ENCODE results near the gene STN1.
"Not testable (repeated sequence)": the region's sequence is repeated elsewhere in the genome, so short reads cannot be mapped to it uniquely, and the experiment has no call there.

The STN1 gene

GRCh38 chr10:103847346-103847745, 70.6 kb downstream of the STN1 start:
- peaks cover 33% of the 10 kb centered on the region for H3K27me3 Mint-ChIP-seq (ENCODE audit: low read depth)

GRCh38 chr10:103845972-103846371, 72.0 kb downstream of the STN1 start:
- no peak for DNase-seq (ENCODE audit: low spot score)
- H3K36me3 Mint-ChIP-seq (ENCODE audit: low read depth) = no peaks in the 10 kb centered on the region
- H3K4me3 Mint-ChIP-seq = peak overlapping the region; percentile 70
- peak overlapping the region; percentile 74 for H3K27ac Mint-ChIP-seq
- peaks cover 23% of the 10 kb centered on the region for H3K27me3 Mint-ChIP-seq (ENCODE audit: low read depth)
- H3K4me1 Mint-ChIP-seq (ENCODE audit: low read depth) = peaks cover 26% of the 10 kb centered on the region
- H3K9me3 Mint-ChIP-seq = no peaks in the 10 kb centered on the region

More at GRCh38 chr10:103847346-103847745, 70.6 kb downstream of the STN1 start:
- Mint-ChIP-seq H3K4me3 (no peak overlapping the region), H3K9me3 (no peaks in the 10 kb centered on the region), H3K4me1 (ENCODE audit: low read depth) (peaks cover 26% of the 10 kb centered on the region), H3K27ac (no peak overlapping the region), H3K36me3 (ENCODE audit: low read depth) (no peaks in the 10 kb centered on the region)
- no peak for DNase-seq (ENCODE audit: low spot score)

GRCh38 chr10:103845346-103845745, 72.6 kb downstream of the STN1 start:
- not testable (repeated sequence) for H3K36me3 Mint-ChIP-seq (ENCODE audit: low read depth); H3K9me3 Mint-ChIP-seq; DNase-seq (ENCODE audit: low spot score)
- H3K27me3 Mint-ChIP-seq (ENCODE audit: low read depth) = peaks cover 16% of the 10 kb centered on the region
- peak overlapping the region; percentile 74 for H3K27ac Mint-ChIP-seq
- H3K4me3 Mint-ChIP-seq = peak overlapping the region; percentile 70
- H3K4me1 Mint-ChIP-seq (ENCODE audit: low read depth) = peaks cover 26% of the 10 kb centered on the region

GRCh38 chr10:103843854-103844570, 74.0 kb downstream of the STN1 start:
- Mint-ChIP-seq H3K27me3 (ENCODE audit: low read depth) (peaks cover 6% of the 10 kb centered on the region), H3K9me3 (no peaks in the 10 kb centered on the region), H3K4me3 (no peak overlapping the region), H3K36me3 (ENCODE audit: low read depth) (no peaks in the 10 kb centered on the region), H3K27ac (no peak overlapping the region), H3K4me1 (ENCODE audit: low read depth) (peaks cover 26% of the 10 kb centered on the region)
- DNase-seq (ENCODE audit: low spot score) = no peak

- Mint-ChIP-seq H3K27ac (no peak overlapping the region), H3K27me3 (ENCODE audit: low read depth) (peaks cover 3% of the 10 kb centered on the region), H3K9me3 (no peaks in the 10 kb centered on the region), H3K4me3 (no peak overlapping the region), H3K4me1 (ENCODE audit: low read depth) (peaks cover 23% of the 10 kb centered on the region), H3K36me3 (ENCODE audit: low read depth) (no peaks in the 10 kb centered on the region)
- DNase-seq (ENCODE audit: low spot score) = no peak
Observed at GRCh38 chr10:103843045-103843444, 74.9 kb downstream of the STN1 start.

GRCh38 chr10:103842605-103843004, 75.4 kb downstream of the STN1 start:
- Mint-ChIP-seq H3K4me3 (no peak overlapping the region), H3K9me3 (no peaks in the 10 kb centered on the region), H3K4me1 (ENCODE audit: low read depth) (peaks cover 19% of the 10 kb centered on the region), H3K27ac (no peak overlapping the region), H3K27me3 (ENCODE audit: low read depth) (peaks cover 3% of the 10 kb centered on the region), H3K36me3 (ENCODE audit: low read depth) (no peaks in the 10 kb centered on the region)
- DNase-seq (ENCODE audit: low spot score) = no peak

- Mint-ChIP-seq H3K27ac (no peak overlapping the region), H3K36me3 (ENCODE audit: low read depth) (no peaks in the 10 kb centered on the region), H3K4me1 (ENCODE audit: low read depth) (peaks cover 15% of the 10 kb centered on the region), H3K27me3 (ENCODE audit: low read depth) (peaks cover 3% of the 10 kb centered on the region), H3K9me3 (no peaks in the 10 kb centered on the region), H3K4me3 (no peak overlapping the region)
- no peak for DNase-seq (ENCODE audit: low spot score)
Observed at GRCh38 chr10:103841519-103841918, 76.5 kb downstream of the STN1 start.

- peaks cover 7% of the 10 kb centered on the region for H3K4me1 Mint-ChIP-seq (ENCODE audit: low read depth)
- H3K9me3 Mint-ChIP-seq = no peaks in the 10 kb centered on the region
- no peaks in the 10 kb centered on the region for H3K36me3 Mint-ChIP-seq (ENCODE audit: low read depth)
- H3K27ac Mint-ChIP-seq = no peak overlapping the region
- H3K27me3 Mint-ChIP-seq (ENCODE audit: low read depth) = peaks cover 5% of the 10 kb centered on the region
- no peak overlapping the region for H3K4me3 Mint-ChIP-seq
- DNase-seq (ENCODE audit: low spot score) = no peak
Observed at GRCh38 chr10:103840740-103841070, 77.3 kb downstream of the STN1 start.

- no peaks in the 10 kb centered on the region for H3K36me3 Mint-ChIP-seq (ENCODE audit: low read depth)
- peaks cover 5% of the 10 kb centered on the region for H3K27me3 Mint-ChIP-seq (ENCODE audit: low read depth)
- H3K27ac Mint-ChIP-seq = no peak overlapping the region
- H3K4me3 Mint-ChIP-seq = no peak overlapping the region
- no peak for DNase-seq (ENCODE audit: low spot score)
- H3K9me3 Mint-ChIP-seq = no peaks in the 10 kb centered on the region
- H3K4me1 Mint-ChIP-seq (ENCODE audit: low read depth) = peaks cover 3% of the 10 kb centered on the region
Observed at GRCh38 chr10:103839872-103840739, 77.9 kb downstream of the STN1 start.

GRCh38 chr10:103839519-103839871, 78.5 kb downstream of the STN1 start:
- Mint-ChIP-seq H3K4me1 (ENCODE audit: low read depth) (peaks cover under 1% of the 10 kb centered on the region), H3K9me3 (no peaks in the 10 kb centered on the region), H3K27ac (no peak overlapping the region), H3K4me3 (no peak overlapping the region), H3K36me3 (ENCODE audit: low read depth) (no peaks in the 10 kb centered on the region), H3K27me3 (ENCODE audit: low read depth) (peaks cover 5% of the 10 kb centered on the region)
- DNase-seq (ENCODE audit: low spot score) = no peak

- no peak overlapping the region for H3K27ac Mint-ChIP-seq
- H3K9me3 Mint-ChIP-seq = no peaks in the 10 kb centered on the region
- H3K4me3 Mint-ChIP-seq = no peak overlapping the region
- no peaks in the 10 kb centered on the region for H3K4me1 Mint-ChIP-seq (ENCODE audit: low read depth)
- H3K36me3 Mint-ChIP-seq (ENCODE audit: low read depth) = no peaks in the 10 kb centered on the region
- H3K27me3 Mint-ChIP-seq (ENCODE audit: low read depth) = peaks cover 5% of the 10 kb centered on the region
- DNase-seq (ENCODE audit: low spot score) = no peak
Observed at GRCh38 chr10:103838862-103839518, 79.0 kb downstream of the STN1 start.

- Mint-ChIP-seq H3K27ac (no peak overlapping the region), H3K27me3 (ENCODE audit: low read depth) (peaks cover 5% of the 10 kb centered on the region), H3K4me1 (ENCODE audit: low read depth) (no peaks in the 10 kb centered on the region), H3K36me3 (ENCODE audit: low read depth) (no peaks in the 10 kb centered on the region), H3K9me3 (no peaks in the 10 kb centered on the region), H3K4me3 (no peak overlapping the region)
- no peak for DNase-seq (ENCODE audit: low spot score)
Observed at GRCh38 chr10:103838070-103838395, 80.0 kb downstream of the STN1 start.

- Mint-ChIP-seq H3K9me3 (no peaks in the 10 kb centered on the region), H3K27me3 (ENCODE audit: low read depth) (peaks cover 4% of the 10 kb centered on the region), H3K4me3 (no peak overlapping the region), H3K36me3 (ENCODE audit: low read depth) (no peaks in the 10 kb centered on the region), H3K27ac (no peak overlapping the region), H3K4me1 (ENCODE audit: low read depth) (no peaks in the 10 kb centered on the region)
- no peak for DNase-seq (ENCODE audit: low spot score)
Observed at GRCh38 chr10:103837370-103838069, 80.5 kb downstream of the STN1 start.

- peaks cover 5% of the 10 kb centered on the region for H3K27me3 Mint-ChIP-seq (ENCODE audit: low read depth)
- H3K36me3 Mint-ChIP-seq (ENCODE audit: low read depth) = no peaks in the 10 kb centered on the region
- H3K4me1 Mint-ChIP-seq (ENCODE audit: low read depth) = no peaks in the 10 kb centered on the region
- no peak for DNase-seq (ENCODE audit: low spot score)
- H3K27ac Mint-ChIP-seq = no peak overlapping the region
- H3K4me3 Mint-ChIP-seq = no peak overlapping the region
- peaks cover 2% of the 10 kb centered on the region for H3K9me3 Mint-ChIP-seq
Observed at GRCh38 chr10:103836861-103837260, 81.1 kb downstream of the STN1 start.
